ENCODE results near the gene TAS1R2. TPM values are rescaled to one million over a fixed set of nuclear protein-coding genes. Genes with fewer than 3 reads are reported as not detected.

TAS1R2 gene
- total RNA-seq, 1 donor from 2014 or later: not detected

GRCh38 chr1:18819986-18820790 lies 39.3 kb downstream of the TAS1R2 start:
- no peaks in the 10 kb centered on the region for H4K20me1 ChIP-seq (ENCODE audit: insufficient read depth, low read length)

DNA sequence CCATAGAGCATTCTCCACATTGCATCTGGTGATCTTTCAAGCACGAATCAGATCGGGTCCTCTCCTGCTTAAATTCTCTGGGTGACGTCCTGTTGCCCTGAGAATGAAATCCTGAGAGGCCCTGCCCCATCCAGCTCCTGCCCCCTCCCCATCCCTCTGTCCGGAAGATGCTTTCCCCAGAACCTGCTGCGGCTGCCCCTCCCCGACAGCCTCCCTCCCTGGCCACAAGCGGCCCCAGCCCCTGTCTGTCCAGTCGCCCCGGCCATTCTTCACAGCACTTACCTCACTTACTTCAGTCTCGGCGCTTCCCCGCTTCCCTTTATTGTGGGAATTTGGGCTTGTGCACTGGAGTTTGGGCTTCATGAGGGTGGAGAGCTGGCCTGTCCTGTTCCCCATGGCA lies 40.3 kb downstream of the TAS1R2 start:
- Mint-ChIP-seq H3K4me1 (ENCODE audit: low read depth, unreplicated experiment) (peaks cover 6% of the 10 kb centered on the region), H3K4me3 (ENCODE audit: unreplicated experiment) (no peak overlapping the region), H3K9me3 (ENCODE audit: unreplicated experiment) (no peaks in the 10 kb centered on the region), H3K36me3 (ENCODE audit: low read depth, unreplicated experiment) (peaks cover 2% of the 10 kb centered on the region), H3K27ac (ENCODE audit: unreplicated experiment) (no peak overlapping the region), H3K27me3 (ENCODE audit: low read depth, unreplicated experiment) (peaks cover 60% of the 10 kb centered on the region)
- Histone ChIP-seq H3K9me3 (ENCODE audit: insufficient read depth, low read depth, low read length) (no peaks in the 10 kb centered on the region), H3K27me3 (ENCODE audit: insufficient read depth, low read length) (peaks cover 20% of the 10 kb centered on the region), H3K4me3 (ENCODE audit: insufficient read depth, low read depth, low read length) (no peak overlapping the region), H4K20me1 (ENCODE audit: insufficient read depth, low read length) (no peaks in the 10 kb centered on the region), H3K79me2 (ENCODE audit: insufficient read depth, low read length) (no peaks in the 10 kb centered on the region), H3K4me2 (ENCODE audit: low read length) (no peak overlapping the region), H3K4me1 (ENCODE audit: insufficient read depth, low read length) (no peaks in the 10 kb centered on the region), H2AFZ (ENCODE audit: low read depth, low read length) (no peak overlapping the region), H3K27ac (ENCODE audit: low read depth, low read length) (no peak overlapping the region), H3K36me3 (ENCODE audit: insufficient read depth, low read length) (no peaks in the 10 kb centered on the region), H3K9ac (ENCODE audit: low read length) (no peak overlapping the region)
- FAIRE-seq: no peak
- TF ChIP-seq EZH2 (IDR thresholded peaks at IDR 0.05; ENCODE audit: insufficient read depth, low read length) (peak; percentile 32), CTCF (IDR thresholded peaks at IDR 0.05; ENCODE audit: insufficient read depth, low read depth, low read length) (no peak)
- no peak for DNase-seq (ENCODE audit: low read depth)

More at GRCh38 chr1:18819986-18820790, 39.3 kb downstream of the TAS1R2 start:
- Mint-ChIP-seq H3K4me3 (ENCODE audit: unreplicated experiment) (no peak overlapping the region), H3K27ac (ENCODE audit: unreplicated experiment) (no peak overlapping the region), H3K36me3 (ENCODE audit: low read depth, unreplicated experiment) (peaks cover 3% of the 10 kb centered on the region), H3K4me1 (ENCODE audit: low read depth, unreplicated experiment) (peaks cover 4% of the 10 kb centered on the region), H3K9me3 (ENCODE audit: unreplicated experiment) (no peaks in the 10 kb centered on the region), H3K27me3 (ENCODE audit: low read depth, unreplicated experiment) (peaks cover 57% of the 10 kb centered on the region)
- Histone ChIP-seq H3K9ac (ENCODE audit: low read length) (no peak overlapping the region), H3K27ac (ENCODE audit: low read depth, low read length) (no peak overlapping the region), H3K4me3 (ENCODE audit: insufficient read depth, low read depth, low read length) (no peak overlapping the region), H3K4me1 (ENCODE audit: insufficient read depth, low read length) (no peaks in the 10 kb centered on the region), H3K79me2 (ENCODE audit: insufficient read depth, low read length) (no peaks in the 10 kb centered on the region), H3K9me3 (ENCODE audit: insufficient read depth, low read depth, low read length) (no peaks in the 10 kb centered on the region), H2AFZ (ENCODE audit: low read depth, low read length) (no peak overlapping the region), H3K27me3 (ENCODE audit: insufficient read depth, low read length) (peaks cover 20% of the 10 kb centered on the region), H3K4me2 (ENCODE audit: low read length) (no peak overlapping the region), H3K36me3 (ENCODE audit: insufficient read depth, low read length) (no peaks in the 10 kb centered on the region)
- no peak for DNase-seq (ENCODE audit: low read depth)
- no peak for FAIRE-seq
- TF ChIP-seq EZH2 (IDR thresholded peaks at IDR 0.05; ENCODE audit: insufficient read depth, low read length): no peak
- TF ChIP-seq CTCF (IDR thresholded peaks at IDR 0.05; ENCODE audit: insufficient read depth, low read depth, low read length): no peak
